ENCODE results near the gene FBXO24.

FBXO24 gene

DNA sequence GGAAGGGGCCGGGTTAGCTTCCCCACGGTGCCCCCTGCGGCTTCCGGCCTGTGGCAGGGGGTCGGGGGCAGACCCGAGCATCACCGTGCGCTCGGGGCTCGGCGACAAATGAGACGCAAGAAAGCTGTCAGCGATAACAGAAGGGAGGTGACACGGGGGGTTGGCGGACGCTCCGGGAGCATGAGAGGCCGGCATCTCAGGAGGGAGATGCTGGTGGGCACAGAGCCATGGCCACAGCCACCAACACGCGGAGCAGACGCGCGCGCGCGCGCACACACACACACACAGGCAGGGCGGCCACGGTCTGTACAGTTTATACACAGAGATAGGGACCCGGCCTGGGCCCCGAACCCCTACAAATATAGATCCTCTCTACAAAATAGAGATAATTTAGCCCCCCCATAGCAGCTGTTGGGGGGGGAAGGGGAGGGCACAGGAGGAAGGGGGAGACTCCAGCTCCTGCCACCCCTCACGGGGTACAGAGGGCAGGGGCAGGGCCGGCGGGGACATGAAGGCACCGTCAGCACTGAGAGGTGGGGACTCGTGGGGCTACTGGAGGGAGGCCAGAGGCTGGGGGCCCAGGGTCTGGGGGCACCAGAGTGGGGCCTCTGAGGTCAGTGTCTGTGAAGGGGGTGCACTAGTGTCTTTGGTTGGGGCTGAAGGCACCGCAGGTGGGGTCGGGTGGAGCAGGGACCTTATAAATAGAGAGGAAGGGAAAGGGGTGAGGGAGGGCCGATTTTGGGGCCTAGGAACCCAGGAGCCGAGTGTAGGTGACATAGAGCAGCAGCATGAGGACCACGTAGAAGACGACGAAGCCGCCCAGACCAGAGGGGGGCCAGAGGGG lies 11.5 kb upstream of the FBXO24 start:
- no peak for DNase-seq (ENCODE audit: low read depth in 2 of 2)

DNA sequence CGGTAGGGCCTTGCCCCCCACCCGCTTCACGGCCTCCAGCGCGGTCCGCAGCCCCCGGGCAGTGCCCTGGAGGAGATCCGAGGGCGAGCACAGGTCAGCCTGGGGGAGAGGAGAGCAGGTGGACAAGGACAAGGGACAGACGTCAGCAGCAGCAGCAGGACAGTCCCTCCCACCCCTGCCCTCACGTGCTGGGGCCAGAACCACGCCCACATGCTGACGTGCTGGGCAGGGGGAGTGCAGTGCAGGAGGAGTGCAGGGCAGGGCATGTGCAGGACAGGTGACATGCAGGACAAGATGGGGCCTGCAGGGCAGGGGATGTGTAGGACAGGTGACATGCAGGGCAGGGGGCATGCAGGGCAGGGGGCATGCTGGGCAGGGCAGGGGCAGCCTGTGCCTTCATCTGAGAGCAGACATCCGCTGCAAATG lies 10.9 kb upstream of the FBXO24 start:
- no peak for DNase-seq (ENCODE audit: low read depth in 2 of 2)

DNA sequence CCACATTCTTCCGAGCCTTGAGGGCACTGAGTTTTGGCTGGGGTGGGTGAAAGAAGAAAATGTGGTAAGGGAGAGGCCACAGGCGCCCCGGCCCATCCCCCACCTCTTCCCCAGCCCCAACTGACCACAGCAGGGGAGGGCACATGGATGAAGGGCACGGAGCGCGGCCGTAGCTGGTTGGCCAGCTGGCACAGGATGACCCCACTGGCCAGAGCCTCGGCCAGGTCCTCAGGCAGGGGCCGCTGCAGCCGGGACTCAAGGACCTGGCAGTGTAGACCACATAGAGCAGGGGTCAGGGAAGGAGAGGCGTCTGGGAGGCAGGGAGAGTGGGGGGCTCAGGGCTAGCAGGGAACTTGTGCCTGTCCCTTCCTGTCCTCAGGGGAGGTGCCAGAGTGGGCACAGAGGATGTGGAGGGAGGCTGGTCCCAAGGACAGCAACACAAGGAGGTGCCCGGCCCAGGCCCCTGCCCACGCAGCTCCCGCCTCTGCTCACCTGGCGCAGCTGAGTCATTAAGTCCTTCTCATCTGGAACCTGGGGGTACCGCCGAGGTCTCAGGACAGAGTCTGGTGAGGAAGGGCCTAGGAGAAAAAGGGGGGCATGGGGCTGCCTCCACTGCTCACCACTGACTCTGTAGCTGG lies 10.3 kb upstream of the FBXO24 start:
- no peak for DNase-seq (ENCODE audit: low read depth in 2 of 2)

DNA sequence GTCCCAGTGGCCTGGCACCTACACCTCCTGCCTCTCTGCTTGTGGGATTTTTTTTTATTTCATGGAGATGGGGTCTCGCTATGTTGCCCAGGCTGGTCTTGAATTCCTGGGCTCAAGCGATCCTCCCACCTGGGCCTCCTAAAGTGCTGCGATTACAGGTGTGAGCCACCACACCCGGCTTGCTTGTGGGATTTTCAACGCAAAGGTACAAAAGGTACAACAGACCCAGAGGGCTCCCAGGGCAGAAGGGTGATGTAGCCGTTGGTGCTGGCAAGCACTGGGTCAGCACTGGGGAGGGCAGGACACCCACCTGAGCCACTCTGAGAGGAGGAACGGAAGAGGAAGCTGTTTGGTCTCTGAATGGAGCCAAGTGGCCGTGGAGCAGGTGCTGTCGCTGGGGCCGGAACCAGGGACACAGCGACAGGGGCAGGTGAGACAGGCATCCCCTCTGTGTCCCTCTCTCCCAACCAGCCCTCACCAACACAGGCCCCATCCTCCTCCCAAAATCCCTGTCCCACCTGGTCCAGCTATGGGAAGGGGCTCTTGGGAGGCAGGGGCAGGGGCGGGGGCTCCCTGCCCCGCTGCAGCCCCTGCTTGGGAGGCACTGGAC lies 9.6 kb upstream of the FBXO24 start:
- no peak for DNase-seq (ENCODE audit: low read depth in 2 of 2)

DNA sequence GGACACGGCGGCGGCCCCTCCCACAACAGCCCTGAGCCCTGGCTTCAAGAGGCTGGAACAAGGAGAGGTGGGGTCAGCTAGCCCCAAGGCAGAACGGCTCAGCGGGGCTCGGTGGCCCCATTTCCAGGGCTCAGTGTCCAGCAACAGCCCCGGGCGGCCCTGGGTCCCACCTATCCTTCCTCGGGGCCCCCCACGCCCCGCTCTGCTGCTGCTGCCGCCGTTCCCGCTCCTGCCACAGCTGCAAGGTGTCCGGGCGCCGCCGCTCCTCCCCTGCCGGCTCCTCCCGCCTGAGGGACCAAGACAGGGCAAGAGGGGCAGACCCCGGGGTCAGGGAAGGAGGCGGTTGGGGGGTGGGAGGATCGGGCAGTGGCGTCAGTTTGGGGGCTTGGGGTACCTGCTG lies 9.0 kb upstream of the FBXO24 start:
- no peak for DNase-seq (ENCODE audit: low read depth in 2 of 2)

DNA sequence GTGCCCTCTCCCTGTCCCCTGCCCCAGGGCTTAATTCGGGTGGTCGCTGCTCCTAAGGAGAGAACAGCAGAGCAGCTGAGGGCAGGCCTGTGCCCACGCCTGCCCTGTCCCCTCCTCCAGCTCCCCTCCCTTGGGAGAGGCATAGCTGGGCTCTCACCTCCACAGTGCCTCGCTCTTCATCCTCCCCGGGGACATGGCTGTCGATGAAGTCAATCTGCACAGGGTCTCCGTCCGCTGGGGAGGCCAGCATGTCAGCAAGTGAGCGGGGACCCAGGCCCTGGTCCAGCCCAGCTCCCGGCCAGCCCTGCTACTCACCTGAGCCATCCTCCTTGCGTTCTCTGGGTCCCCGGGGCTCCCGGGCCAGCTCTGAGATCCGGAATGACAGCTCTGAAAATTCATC lies 8.6 kb upstream of the FBXO24 start:
- no peak for DNase-seq (ENCODE audit: low read depth in 2 of 2)

DNA sequence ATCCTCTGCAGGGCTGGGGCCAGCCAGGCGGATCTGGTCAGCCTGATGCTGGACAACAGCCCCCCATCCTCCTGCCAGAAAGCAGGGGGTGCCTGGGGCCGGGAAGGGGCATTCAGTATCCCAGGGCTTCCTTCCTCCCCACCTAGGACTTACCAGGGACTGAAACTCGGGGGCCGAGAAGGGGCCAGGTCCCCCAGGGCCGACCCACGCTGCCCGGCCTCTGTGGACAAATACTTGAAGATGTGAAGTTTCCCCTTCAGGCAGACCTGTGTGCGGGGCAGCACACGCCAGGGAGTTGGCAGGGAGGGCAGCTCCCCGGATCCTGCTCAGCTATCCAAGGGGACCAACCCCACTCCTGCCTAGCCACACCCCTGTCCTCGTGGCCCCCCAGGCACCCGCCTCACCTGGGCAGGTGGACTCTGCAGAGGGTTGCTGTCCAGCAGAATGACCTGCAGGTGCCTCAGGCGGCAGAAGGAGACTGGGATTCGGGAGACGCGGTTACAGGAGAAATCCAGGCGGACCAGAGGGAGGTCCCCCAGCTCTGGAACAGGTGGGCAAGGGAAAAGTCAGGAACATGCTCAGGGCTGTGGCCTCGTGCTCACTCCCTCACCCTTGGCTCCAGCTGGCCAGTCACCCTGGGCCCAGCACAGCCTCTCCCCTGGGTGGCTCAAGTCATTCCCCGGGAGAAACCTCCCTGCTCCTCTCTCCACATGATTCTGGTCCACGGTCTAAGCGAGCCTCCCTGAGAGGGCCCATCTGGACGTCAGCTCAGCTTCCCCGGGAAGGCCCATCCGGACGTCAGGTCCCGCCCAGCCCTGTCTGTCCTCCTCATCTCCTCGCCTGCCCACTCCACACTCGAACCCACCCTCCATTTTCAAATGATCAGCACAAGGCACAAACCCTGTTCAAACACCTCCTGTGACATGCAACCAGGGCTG lies 7.6 kb upstream of the FBXO24 start:
- DNase-seq (ENCODE audit: low read depth in 2 of 2), result no peak

DNA sequence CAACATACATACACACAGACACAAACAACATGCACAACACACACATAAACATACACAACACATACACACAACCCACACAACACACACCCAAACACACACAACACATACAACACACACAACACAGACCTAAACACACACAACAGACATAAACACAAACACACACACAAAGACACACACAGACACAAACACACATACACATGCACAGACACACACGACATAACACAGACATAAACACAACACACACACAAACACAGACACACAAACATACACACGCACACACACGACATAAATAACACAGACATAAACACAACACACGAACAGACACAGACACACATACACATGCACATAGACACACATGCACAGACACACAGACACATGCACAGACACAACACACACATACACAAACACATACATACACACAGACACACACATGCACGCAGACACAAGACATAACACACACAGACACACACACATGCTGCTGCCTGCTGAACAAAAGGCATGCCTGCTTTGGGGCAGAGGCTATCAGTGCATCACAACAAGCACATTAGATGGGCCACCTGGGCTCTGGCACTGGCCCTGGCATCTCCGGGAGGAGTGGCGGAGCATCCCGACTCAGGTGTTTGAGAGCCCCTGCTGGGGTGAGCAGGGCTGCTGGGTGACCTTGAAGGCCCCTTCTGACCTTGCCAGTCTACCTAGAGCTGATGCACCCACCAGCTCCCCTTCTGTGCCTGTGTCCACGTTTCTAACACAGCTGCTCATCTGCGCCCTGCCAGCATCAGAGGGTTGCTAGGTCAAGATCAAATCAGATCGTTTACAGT lies 5.5 kb upstream of the FBXO24 start:
- DNase-seq (ENCODE audit: low read depth in 2 of 2), result no peak

DNA sequence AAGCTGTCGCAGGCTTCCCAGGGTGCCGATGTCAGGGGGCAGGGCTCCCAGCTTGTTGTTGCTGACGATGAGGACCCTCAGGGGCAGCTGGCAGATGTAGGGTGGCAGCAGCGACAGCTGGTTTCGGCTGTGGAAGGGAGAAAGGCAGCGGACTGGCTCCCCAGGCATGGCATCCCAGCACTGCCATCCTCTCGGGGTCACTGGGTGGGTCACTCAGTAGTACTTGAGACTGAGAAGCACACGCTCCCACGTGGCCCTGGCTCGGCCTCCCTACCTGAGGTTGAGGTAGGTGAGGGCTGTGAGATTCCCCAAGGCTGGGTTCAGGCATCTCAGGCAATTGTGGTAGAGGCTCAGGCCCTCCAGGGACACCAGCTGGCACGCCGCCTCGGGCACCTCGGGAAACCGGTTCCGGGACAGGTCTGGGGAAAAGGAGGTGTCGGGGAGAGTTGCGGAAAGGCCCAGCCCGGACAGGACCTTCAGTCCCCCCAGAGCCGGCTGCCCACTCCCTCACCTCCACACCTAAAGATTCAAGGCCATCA lies 4.0 kb upstream of the FBXO24 start:
- no peak for DNase-seq (ENCODE audit: low read depth in 2 of 2)

DNA sequence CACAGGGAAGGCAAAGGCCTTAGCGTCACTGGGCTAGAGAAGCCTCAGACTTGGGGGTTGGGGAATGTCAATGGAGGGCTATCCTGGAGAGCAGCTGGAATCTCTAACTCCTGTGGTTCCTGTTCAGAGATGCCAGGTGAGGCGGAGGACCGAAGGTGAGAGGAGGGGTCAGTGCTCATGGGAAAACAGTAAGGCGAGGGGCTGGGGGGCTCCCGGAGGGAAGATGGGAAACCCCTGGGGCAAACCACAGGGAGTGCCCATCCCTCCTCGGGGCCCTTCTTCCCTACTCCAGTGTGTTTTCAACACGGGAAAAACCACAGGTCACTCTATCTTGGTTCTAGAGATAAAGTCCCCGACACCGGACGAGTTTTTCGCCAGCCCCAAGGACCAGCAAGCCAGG lies 3.5 kb upstream of the FBXO24 start:
- no peak for DNase-seq (ENCODE audit: low read depth in 2 of 2)

DNA sequence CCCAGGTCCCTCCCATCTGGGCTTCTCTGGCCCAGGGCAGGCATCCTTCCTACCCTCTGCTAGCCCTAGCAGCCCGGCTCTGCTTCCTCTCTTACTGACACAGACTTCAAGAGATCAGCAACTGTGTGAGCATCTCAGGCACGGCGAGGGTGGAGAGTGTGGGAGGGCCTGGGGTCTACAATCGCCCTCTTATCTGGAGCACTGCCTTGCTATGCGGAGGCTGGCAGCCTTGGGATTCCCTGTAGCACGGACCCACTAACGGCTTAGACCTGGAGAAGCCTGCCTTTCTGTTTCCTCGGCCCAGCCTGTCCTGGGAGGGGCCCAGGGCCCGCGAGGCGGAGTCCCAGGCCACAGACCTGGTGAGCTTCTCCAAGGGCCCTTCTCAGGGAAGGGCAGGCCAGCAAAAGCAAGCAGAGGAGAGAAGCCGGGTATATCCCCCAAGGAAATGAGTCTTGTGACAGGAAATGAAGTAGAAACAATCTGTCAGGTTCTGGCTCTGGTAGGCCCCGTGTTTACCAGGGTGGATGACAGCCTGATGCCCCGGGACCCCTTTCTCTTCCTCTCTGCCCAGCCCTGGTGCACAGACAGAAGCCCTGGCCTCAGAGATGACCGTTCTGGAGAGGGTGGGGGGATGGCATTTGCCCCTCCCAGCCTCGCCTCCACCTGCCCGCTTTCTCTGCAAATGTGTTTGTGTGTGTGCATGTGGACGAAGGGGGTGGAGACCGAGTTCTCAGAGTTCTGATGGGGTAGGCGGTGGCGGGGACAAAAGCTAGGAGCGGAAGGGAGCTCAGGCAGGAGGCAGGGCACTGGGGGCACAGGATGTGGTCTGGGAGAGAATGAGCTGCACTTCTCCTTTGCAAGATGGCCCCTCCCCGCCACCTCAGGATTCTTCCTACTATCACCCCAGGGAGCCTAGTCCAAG lies 2.7 kb upstream of the FBXO24 start:
- DNase-seq (ENCODE audit: low read depth in 2 of 2), result peak; percentile 57 to 67

DNA sequence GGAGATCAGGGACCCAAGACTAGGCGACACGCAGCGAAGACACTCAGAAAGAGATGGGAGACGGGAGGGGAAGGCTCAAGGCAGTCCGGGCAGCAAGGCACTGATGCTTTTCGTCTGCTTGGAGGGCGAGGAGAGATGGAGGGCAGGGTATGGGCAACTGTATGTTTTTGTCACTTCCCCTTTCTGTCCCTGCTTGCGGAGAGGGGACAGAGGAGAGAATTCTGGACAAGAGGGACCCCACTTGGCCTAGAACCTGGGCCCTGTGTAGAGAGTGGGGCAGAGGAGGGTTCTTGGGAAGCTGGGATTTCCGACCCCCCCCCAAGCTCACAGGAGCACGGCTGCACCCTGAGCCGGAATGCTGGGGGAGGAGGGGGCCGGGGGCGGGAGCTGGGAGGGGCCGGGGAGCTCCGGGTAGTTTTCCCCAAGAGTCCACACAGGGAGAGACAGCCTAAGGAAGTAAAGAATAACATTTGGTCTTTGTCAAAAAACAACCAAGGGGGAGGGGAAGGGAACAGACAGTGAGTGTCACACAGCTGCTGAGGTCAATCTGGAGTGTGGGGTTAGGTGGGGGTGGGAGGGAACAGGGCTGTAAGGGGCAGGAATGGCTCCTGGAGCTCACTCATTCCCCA lies 2.0 kb upstream of the FBXO24 start:
- DNase-seq (ENCODE audit: low read depth in 2 of 2), result no peak

DNA sequence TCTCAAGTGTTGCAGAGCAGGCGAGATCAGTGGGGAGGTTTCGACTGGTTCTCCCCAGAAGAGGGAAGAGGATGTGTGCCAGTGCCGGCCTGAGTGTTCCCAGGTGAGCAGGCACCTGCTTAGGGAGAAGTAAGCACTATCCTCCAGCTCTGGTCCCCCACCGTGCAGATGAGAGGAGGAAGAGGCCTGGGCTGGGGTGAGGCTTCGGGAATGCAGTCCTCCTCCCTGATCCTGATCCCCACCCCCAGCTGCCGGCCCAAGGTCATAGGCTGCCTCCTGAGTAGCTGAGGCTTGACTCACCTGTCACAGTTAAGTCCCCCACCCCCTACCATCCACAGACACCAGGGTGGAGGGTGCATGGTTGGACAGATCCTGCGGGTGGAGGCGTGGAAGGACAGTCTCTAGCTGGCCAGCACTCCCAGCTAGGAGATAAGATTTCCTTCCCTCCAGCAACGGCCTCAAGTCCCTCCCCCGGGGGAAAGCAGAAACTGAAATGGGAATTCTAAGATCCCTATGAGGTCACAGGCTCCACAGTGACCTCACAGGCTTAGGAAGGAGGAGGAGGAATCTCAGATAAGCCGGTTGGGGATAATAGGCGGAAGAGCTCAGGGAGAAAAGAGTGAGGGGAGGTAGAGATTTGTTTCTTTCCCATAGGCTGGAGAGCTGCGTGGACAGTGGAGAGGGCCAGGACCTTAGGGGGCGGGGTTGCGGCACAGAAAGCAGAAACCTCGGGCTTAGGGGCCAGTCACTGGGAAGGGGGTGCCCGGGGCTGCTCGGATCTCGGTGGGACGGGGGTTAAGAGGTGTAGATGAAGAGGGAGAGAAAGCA lies 1.2 kb upstream of the FBXO24 start:
- no peak for DNase-seq (ENCODE audit: low read depth in 2 of 2)

DNA sequence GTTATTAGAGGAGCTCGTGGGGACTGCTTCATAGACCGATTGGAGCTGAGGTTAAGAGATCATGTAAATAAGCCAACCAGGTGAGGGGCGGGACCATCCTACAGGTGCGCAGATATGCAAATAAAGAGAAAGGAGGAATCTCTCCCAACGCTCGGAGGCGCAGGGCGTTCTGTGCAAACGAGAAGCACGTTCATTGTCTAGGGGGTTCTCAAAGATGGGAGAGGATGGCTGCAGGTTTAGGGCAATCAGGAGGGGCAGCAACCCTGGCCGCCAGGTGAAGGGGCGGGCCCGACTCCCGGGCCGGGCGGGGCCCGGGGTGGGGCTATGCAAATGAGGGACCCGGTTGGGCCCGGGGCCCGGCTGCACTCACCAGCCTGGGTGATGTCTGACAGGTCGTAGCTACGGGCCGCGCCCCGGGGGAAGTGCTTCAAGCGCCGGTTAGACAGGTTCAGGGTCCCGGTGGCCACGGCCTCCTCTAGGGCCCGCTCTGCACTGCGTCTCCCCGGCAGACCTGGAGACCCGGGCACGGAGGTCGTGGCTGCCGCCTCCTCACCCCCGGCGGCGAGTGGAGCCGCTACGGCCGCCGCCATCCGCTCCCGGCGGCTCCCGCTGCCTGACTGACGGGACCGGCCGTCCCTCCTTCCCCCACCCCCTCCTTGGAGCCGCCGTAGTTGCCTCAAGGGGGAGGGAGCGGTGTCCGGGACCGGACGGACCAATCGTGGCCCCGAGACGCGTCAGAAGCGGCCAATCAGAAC lies 440 bp upstream of the FBXO24 start, which contains the start of gene LRCH4:
LRCH4 (minus strand) TSS at position 619 of the 755 bp plus-strand sequence; CDS start at position 590, 29 bp downstream.
- DNase-seq (ENCODE audit: low read depth in 2 of 2), result peak in 1 of 2 donors; percentile 27

DNA sequence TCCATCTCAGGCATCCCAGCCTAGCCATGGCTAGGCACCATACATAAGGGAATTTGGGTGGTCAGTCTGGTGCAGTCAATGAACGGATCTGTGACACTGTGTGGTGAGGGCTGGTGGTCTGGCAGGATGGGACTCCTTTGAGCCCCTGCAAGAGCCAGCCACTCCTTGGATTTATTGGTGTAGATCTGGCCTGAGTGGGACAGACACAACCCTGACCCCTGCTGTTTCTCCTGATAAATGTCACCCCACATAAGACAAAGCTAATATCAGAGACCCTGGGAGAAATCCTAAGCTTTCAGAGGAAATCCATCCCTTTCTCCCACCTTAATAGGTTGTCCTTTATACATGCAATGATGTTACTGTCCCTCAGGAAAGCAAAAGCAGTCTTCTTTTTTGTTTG lies 2.3 kb downstream of the FBXO24 start:
- no peak for DNase-seq (ENCODE audit: low read depth in 2 of 2)

DNA sequence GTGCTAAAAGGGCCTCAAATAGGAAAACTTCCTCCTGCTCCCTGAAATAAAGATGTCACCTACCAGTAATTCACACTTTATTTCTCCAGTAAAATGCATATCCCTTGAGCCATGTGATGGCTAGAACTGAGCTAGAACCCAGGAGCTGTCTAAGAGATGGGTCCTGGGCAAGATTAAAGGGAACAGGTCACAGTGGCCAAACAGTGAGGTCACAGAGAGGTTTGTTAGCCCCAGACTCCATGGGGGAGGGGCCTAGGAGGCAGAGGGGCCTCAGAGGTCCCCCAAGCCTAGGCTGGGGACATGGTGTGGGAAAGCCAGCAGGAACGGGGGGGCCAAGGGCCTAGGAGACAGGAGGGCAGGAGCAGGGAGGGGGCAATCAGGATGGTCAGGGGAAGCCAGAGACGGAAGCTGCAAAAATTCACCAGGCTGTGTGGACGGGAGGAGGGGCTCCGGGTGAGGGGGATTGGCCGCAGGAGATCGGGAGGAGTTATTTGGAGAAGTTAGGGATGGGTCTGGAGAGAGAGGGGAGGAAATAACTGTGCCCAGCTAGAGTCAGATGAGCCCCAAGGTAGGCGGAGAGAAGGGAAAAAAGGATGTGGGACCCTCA lies 3.3 kb downstream of the FBXO24 start:
- no peak for DNase-seq (ENCODE audit: low read depth in 2 of 2)

All from stimulated activated CD8-positive, alpha-beta memory T cell treated with anti-CD3 and anti-CD28 coated beads, Interleukin-15, amount 100 ng/mL, for 48 hours (primary cell).